Dedifferentiated amniotic fluid mesenchymal stem cell (primary cell): ENCODE results near the gene MARCHF9.
A peak's percentile ranks its signal among the peaks of the same experiment; 100 is the strongest.

Experiments used
- DNase-seq: peaks from one replicate; pipeline ENCODE4 v3.0.0-alpha.2; 2016; ENCODE audit errors: extremely low spot score

Gene MARCHF9

GRCh38 chr12:57796996-57797395, 42.1 kb downstream of the MARCHF9 start:
- DNase-seq = no peak

DNA sequence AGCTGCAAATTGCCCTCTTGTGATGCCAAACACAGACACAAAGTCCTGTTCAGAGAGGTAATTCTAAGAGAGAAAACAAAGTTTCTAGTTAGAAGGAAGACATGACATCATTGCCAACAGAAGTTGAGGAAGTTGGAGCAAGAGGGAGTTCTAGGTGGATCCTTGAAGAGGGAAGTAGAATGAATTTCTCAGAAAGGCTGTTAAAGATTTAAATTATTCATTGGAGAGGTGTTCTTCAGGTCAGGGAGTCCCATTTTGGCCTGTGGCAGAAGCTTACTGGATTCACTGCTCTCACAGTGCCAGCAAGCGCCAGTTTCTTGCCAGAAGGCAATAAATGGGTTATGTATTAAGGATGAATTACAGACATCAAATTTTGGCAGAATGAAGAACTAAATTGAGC, 43.0 kb downstream of the MARCHF9 start:
- DNase-seq = no peak

- DNase-seq = no peak
These were observed 46.1 kb downstream of the MARCHF9 start for GRCh38 chr12:57800965-57801364.

DNA sequence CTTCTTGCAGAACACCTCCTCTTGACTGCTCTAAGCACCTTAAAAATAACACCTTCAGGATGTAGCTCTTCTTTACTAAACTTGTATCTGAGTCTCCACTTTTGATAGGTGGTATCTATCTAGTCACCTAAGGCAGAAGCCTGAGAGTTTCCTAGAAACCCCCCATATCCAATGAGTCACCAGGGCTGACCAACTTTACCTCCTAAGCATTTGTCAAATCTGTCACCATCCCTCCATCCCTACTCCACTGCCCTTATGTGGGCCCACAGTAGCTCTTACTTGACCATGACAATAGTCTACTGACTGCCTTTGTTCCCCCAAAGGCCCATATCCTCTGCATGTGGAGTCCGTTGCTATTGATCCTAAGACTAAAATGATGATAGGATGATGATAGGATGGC, 47.7 kb downstream of the MARCHF9 start:
- DNase-seq = no peak

DNA sequence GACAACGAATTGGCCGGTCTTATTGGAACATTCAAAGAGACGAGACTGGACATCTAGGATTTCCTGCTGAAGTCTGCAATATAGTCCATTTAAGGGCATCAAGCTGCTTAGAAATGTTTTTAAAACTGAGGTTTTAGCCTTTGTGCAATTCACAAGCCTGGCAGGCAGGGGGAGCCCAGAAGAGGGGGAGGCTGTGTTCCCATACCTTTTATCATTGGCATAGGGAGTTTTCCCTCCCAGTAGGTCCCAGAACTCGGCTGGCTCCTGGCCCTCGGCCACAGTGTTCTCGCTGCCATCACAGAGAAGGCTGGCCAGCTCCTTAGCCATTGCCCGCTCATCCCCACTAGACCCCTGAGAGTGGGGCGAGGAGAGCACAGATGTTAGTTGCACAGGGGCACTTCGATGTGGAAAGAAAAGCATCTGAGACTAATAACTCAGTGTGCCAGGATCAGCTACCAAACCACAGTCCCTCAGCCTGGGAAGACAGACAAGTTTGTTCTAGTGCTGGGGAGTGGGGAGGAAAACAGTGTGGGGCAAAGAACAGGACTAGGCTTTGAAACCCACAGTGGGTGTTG, 48.5 kb downstream of the MARCHF9 start:
- DNase-seq = peak; percentile 42

GRCh38 chr12:57806677-57807076, 51.8 kb downstream of the MARCHF9 start:
- DNase-seq = no peak

- no peak for DNase-seq
These were observed 52.4 kb downstream of the MARCHF9 start for GRCh38 chr12:57807285-57807684.

- DNase-seq = no peak
These were observed 53.4 kb downstream of the MARCHF9 start for GRCh38 chr12:57808351-57808750.

DNA sequence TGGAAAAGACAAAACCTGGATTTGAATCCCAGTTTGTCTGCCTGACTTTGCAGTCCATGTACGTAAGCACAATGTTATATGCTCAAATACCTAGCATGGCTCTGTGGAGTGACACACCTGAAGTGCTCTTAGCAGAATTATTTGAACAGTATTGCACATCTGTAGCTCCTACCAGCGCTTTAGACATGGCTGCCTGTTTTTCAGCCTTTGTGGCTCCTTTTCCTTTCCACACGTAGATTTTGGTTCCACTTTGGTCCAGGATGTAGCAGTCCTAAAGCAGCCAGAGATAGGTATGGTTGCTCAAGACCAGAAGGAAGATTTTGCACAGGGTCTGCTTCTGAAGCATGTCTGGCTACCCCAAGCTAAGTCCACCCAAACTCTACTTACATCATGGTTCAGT, 54.5 kb downstream of the MARCHF9 start:
- no peak for DNase-seq
